EL (cell line): ENCODE results near the gene NFATC2.

Experiments
- DNase-seq: peaks from one replicate; pipeline ENCODE4 v3.0.0-alpha.2; 2016

NFATC2 gene

DNA sequence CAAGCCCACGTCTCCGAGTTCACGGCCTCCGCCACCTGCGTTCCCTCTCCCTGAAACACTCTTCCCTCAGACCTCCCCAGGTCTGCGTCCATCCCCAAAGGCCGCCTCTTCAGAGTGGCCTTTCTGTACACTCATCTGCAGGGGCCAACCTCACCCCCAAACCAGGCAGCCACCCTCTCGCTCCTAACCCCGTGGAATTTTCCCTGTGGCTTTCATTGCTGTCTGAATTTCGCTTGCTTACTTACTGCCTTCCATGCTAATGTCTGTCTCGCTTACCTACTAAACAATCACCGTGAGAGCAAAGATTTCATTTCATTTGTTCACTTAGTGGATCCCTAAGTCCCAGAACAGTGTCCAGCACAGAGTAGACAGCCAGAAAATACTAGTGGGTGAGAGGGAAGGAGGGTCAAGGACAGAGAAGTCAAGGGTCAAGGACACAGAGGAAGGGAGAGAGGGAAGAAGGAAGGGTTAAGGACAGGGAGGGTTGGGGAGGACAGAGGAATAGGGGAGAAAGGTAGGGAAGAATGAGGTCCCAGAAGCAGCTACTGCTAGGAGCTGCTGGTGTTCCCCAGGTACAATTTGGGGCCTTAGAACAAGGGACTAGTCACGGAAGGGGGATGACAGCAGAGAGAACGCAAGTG, 114.7 kb downstream of the NFATC2 start:
- DNase-seq = no peak

DNA sequence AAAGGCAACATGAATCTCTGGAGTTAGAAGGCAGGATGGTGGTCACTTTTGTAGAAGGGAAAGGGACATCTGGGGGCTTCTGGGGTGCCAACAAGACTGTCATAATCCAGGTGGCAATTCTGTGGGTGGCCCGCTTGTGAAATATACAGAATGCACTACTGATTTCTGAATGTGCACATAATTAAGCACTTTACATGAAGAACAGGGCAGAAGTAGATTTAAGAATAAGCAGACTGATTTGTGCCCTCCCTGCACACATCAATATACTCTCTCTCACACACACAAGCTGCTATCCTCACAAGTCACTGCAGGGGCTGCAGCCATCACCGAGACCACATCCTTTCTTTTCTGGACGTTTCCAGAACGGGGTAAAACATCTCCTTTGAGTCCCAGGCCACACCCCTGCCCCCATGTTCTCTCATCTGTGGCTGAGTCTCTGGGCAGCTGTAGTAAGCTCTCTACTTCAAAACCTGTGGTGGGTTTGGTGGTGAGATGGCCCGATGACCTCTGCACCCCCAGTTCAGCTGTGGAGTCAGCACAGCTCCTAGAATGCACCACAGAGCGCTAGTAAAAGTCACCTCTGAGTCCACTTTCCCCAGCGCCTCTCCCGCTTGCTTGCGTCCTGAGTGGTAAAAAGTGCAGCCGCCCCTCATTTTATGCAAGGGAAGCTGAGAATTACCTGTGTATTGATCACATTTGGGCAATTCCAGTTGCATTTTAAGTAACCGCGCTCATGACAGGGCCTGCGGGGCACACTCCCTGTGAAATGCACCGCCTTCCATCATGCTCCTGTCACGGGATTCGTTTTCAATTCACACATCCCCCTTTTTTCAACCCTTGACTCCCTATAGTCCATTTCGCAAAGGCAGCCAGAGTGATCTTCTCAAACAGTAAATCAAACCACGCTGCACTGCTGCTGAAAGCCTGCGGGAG, 115.5 kb downstream of the NFATC2 start:
- DNase-seq = no peak

GRCh38 chr20:51425347-51426106, 117.0 kb downstream of the NFATC2 start:
- DNase-seq = no peak

DNA sequence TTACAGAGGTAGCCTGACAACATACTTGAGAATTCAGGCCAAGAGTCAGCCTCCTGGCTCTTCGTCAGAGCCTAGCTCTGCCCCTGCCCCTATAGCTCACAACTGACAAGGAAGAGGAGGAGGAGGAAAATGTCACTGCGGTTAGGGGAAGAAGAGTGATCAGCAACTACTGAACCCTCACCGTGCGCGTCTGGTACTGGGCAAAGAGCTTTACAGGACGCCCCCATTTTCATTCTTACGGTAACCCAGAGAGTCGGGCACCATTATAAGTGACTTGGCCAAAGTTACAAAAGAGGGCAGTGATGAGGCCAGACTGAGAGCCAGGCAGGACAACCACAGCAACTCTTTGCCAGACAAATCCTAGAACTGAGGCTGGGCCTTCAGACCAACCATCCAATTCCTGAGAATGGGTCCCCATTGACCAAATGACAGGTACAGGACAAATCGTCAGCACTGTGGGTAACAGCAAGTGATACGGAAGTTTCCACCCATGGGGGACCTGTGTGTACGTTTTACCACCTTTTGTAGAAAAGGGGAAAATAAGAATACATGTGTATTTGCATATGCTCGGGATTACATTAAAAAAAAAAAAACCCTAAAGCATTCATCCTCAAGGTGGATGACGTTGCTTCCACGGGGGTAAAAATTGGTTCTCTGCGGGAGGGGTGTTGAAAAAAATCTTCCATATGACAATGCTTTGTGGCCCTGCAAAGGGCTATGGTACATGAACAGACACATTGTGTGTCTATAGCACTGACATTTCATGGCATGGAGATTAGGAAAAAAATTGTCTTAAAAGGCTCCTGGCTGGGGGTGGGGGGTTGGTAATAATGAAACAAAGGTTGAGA, 118.0 kb downstream of the NFATC2 start:
- no peak for DNase-seq

- DNase-seq = no peak
These were observed 118.7 kb downstream of the NFATC2 start for GRCh38 chr20:51423810-51424209.

GRCh38 chr20:51423290-51423667, 119.2 kb downstream of the NFATC2 start:
- DNase-seq = no peak

DNA sequence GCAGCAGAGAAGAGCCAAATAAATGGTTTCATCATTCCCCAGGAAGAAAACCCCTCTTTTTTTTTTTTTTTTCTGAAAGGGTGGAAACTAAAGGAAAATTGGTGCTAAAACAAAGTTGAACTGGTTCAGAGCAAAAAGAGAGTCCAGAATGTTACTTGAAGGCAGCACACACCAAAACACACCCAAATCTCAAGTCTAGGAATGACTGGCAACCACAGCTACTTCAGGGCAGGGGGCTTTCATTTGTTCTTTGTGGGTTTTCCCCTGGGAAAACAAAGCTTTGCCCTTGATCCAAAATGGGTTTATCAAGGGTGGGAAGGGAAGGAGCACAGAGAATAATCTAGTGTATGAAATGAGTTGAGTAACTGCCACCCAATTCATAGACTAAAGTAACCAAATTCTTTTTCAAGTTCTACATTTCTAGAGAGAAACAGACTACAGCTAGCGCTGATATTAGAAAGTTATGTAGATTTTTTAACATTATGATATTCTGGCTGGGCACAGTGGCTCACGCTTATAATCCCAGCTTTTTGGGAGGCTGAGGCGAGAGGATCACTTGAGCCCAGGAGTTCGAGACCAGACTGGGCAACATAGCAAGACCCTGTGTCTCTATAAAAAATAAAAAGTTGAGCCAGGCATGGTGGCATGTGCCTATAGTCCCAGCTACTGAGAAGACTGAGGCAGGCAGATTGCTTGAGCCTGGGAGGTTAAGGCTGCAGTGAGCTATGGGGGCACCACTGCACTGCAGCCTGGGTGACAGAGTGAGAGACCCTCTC, 119.8 kb downstream of the NFATC2 start:
- no peak for DNase-seq

GRCh38 chr20:51420805-51421204, 121.7 kb downstream of the NFATC2 start:
- DNase-seq = no peak

DNA sequence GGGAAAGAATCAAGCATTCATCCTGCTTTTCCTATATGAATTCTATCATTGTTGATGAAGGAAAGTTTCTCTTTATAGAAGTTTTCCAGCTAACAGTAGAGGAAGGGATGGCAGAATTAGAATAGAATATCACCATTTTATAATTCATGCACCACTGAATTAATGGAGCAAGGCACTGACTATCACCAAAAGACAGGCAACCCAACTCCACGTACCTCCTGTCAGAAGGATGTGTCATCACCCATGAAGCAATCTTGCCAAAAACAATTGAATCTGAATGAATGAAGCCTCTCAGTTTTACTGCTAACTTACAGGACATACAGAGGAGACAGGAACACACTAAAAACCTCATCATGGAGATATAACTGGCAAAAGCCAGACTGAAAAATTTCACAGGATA, 122.4 kb downstream of the NFATC2 start:
- DNase-seq = peak; percentile 28

DNA sequence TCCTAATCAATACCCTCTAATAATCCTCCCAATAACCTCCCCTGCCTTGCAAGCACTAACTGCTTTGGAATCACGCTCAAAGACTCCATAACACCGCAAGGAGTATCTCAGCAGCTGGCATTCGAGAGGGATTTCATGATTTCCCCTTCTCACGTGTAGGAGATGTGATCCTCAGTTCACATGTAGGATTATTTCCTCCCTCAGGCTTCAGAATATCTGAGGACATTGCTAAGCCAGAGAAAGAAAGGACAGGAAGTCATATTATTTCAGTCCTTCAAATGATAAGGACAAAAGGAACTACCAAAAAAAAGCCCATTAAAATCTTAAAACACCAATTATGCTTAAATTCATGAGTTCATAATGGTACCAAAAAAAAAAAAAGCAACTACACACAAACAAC, 122.9 kb downstream of the NFATC2 start:
- DNase-seq = no peak

GRCh38 chr20:51419231-51419630, 123.3 kb downstream of the NFATC2 start:
- DNase-seq = no peak

- DNase-seq = no peak
These were observed 124.4 kb downstream of the NFATC2 start for GRCh38 chr20:51418137-51418529.

DNA sequence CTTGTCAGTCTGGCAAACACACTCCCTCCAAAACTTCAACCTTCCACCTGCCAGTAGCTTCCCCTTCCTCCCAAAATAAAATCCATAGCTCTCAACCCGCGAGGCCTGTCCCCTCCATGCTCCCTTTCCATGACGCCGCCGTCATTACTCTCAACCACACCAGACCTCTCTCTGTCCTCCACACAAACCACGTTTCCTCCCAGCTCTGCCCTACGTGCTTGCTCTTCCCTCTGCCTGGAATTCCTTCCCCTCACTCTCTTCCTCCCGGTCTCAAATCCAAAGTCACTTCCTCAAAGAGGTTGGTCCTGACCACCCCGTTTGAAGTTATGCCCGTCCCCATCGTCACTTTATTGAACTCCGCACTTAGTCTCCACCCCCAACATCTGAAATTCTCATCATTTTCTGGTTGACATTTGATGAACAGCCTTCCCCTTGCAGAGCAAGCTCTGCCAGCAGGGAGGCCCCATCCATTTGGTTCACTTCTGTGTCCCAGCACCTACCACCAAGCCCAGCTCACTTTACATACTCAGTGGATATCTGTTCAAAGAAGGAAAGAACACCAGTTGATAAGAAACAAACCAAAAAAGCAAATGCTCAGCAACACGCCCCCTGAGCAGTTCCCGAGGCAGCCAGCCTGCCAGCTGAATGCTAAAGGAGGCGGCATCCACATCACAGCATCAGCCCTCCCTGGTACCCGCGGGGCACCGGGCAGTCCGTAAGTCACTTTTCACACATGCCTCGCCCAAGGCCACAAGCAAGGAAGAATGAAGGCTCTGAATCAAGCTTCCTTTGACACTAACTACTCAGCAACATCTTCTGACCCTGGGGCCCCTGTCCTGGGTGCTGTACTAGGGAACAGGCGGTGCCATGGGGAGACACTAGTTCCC, 125.0 kb downstream of the NFATC2 start:
- DNase-seq = no peak

GRCh38 chr20:51416532-51417249, 125.8 kb downstream of the NFATC2 start:
- no peak for DNase-seq

GRCh38 chr20:51413857-51414256, 128.7 kb downstream of the NFATC2 start:
- no peak for DNase-seq

DNA sequence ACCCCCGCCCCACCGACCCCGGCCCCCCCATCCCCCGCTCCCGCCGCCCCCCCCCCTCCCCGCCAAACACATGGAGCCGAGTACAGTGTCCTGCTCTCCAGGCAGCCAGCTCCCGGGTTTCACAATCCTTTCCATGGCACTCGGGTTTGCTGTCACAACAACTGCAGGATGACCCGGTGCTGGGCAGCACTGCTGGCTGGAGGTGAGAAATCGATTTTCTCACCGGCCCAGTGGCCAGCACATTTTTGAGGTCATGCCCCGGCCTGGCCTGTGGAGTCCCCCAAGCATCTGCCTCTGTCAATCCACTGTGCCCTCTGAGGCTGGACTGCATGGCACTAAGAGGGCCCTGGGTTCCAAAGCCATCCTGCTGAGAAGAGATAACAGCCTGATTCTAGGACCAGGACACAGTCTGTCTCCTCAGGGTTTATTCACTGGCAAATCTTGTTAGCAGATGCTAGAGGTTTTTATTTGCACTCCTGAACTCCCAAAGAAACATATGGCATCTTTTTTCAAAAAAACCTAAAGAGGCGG, 129.5 kb downstream of the NFATC2 start:
- no peak for DNase-seq

DNA sequence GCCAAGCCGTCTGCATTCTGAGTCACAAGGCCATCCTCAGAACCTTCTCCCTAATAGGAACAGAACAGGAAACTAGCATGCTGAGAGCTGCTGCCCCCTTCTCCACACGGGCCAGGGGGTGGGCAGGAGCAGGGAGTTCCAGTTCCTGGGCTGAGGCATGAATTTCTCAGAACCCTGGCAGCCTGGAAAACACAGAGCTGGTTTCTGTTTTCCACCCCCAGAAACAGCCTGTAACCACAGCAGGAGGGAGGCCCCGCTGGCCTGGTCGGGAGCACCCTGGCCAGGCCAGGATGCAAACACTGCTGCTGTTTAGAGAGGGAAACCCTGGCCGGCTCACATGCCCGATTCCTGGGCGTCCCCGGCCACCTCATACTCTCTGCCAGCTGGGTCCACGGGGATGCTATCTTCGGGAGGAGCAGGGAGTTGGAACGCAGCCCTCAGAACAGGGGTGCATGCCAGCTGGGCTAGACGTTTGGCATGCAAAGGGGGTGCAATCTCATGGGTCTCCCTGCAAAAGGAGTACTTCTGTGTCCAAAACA, 130.1 kb downstream of the NFATC2 start:
- peak; percentile 41 for DNase-seq

DNA sequence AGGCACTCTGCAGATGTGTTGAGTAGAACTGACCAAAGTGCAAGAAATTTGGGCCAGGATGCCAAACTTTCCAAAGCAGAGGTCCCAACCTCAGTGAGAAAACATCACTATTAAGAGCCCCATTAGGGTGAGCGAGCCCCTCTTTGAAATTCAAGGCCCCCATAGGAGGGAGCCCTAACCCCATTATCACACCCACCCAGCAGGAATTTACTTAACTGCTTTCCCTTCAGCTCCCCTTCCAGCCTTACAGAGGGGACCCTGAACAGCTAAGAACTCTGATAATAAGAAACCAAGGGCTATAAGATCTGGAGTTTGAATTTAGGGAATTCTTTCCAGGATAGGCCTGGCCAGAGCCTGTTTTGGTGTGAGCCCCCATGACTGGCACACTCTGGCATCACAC, 130.6 kb downstream of the NFATC2 start:
- no peak for DNase-seq

- DNase-seq = no peak
These were observed 131.8 kb downstream of the NFATC2 start for GRCh38 chr20:51410586-51411325.
